Ovary (tissue), 3 donors: ENCODE data around the gene UNC5C.

Source experiments
- CTCF ChIP-seq, 3 donors: fragments of 450-650 bp in 2 of 3; fragments of 200-600 bp in 1 of 3; IDR thresholded peaks; one replicate each; pipeline versions ENCODE4 v1.5.1 to v1.8.0; 2016 to 2022; ENCODE audit warnings: antibody characterized with exemption in 3 of 3, mild to moderate bottlenecking in 1 of 3
- EP300 ChIP-seq: sonication (generic); formaldehyde crosslinking; IDR thresholded peaks from one replicate; pipeline ENCODE4 v1.6.1; 2017; ENCODE audit warnings: antibody characterized with exemption
- POLR2A ChIP-seq: fragments of 450-650 bp; IDR thresholded peaks from one replicate; pipeline ENCODE4 v1.6.1; 2017; ENCODE audit warnings: antibody characterized with exemption, mild to moderate bottlenecking, moderate library complexity
- donor health status: DM: no; HTN: no; CAD: no.

GRCh38 chr4:95215991-95216605 is 332.7 kb downstream of the UNC5C start:
- TF ChIP-seq POLR2A (no peak), CTCF (IDR thresholded peaks at IDR 0.05) (no peak), EP300 (no peak)
